ENCODE results near the gene CNNM2. TPM values are rescaled to one million over a fixed set of nuclear protein-coding genes. Genes with fewer than 3 reads are reported as not detected.
"Not testable (repeated sequence)": the region's sequence is repeated elsewhere in the genome, so short reads cannot be mapped to it uniquely, and the experiment has no call there.

Gene CNNM2
- total and polyA plus RNA-seq, 4 donors = 3.0 to 18.3 (median 7.8) TPM

- Histone ChIP-seq H3K27me3 (ENCODE audit: control insufficient read depth in 3 of 3, insufficient read depth in 3 of 3, low read length in 2 of 3) (no peaks in the 10 kb centered on the region), H3K27ac (ENCODE audit: low read depth in 1 of 2, low read length in 1 of 2) (no peak overlapping the region), H3K4me3 (no peak overlapping the region), H3K4me1 (ENCODE audit: control insufficient read depth in 5 of 5, insufficient read depth in 5 of 5, low read length in 5 of 5) (peaks cover 0 to 11% (median 5%) of the 10 kb centered on the region in 5 donors), H3K36me3 (ENCODE audit: control insufficient read depth in 4 of 4, insufficient read depth in 4 of 4, low read length in 4 of 4) (peaks cover 0 to 3% (median under 1%) of the 10 kb centered on the region in 4 donors), H3K9ac (ENCODE audit: insufficient read depth in 1 of 2, low read length in 2 of 2) (no peak overlapping the region), H3K9me3 (ENCODE audit: control insufficient read depth in 4 of 4, insufficient read depth in 3 of 4, low read length in 3 of 4) (no peaks in the 10 kb centered on the region)
- ATAC-seq (ENCODE audit: insufficient read depth, low FRiP score) (no peak), DNase-seq (no peak)
- WGBS, 2 donors = 91% methylated on average over 6 of the region's 6 CpGs
- no peak for TF ChIP-seq CTCF (IDR thresholded peaks at IDR 0.05; ENCODE audit: control extremely low read depth, extremely low read depth)
Measured at GRCh38 chr10:102926842-102927241, 8.7 kb downstream of the CNNM2 start.

GRCh38 chr10:102927311-102928010, 9.4 kb downstream of the CNNM2 start:
- DNase-seq (no peak), ATAC-seq (ENCODE audit: insufficient read depth, low FRiP score) (no peak)
- WGBS, 2 donors = 42 to 68% methylated on average over 12 of the region's 12 CpGs
- no peaks in the 10 kb centered on the region for H3K27me3 ChIP-seq (ENCODE audit: control insufficient read depth in 3 of 3, insufficient read depth in 3 of 3, low read length in 2 of 3)
- no peak for TF ChIP-seq CTCF (IDR thresholded peaks at IDR 0.05; ENCODE audit: control extremely low read depth, extremely low read depth)
- no peak overlapping the region for H3K27ac ChIP-seq (ENCODE audit: low read depth in 1 of 2, low read length in 1 of 2)
- no peak overlapping the region for H3K4me3 ChIP-seq
- peaks cover 0 to 11% (median 5%) of the 10 kb centered on the region in 5 donors for H3K4me1 ChIP-seq (ENCODE audit: control insufficient read depth in 5 of 5, insufficient read depth in 5 of 5, low read length in 5 of 5)
- peaks cover 0 to 3% (median under 1%) of the 10 kb centered on the region in 4 donors for H3K36me3 ChIP-seq (ENCODE audit: control insufficient read depth in 4 of 4, insufficient read depth in 4 of 4, low read length in 4 of 4)
- no peaks in the 10 kb centered on the region for H3K9me3 ChIP-seq (ENCODE audit: control insufficient read depth in 4 of 4, insufficient read depth in 3 of 4, low read length in 3 of 4)
- no peak overlapping the region for H3K9ac ChIP-seq (ENCODE audit: insufficient read depth in 1 of 2, low read length in 2 of 2)

GRCh38 chr10:102928442-102928841, 10.3 kb downstream of the CNNM2 start:
- H3K9ac ChIP-seq (ENCODE audit: insufficient read depth in 1 of 2, low read length in 2 of 2); H3K36me3 ChIP-seq (ENCODE audit: control insufficient read depth in 4 of 4, insufficient read depth in 4 of 4, low read length in 4 of 4); H3K27me3 ChIP-seq (ENCODE audit: control insufficient read depth in 3 of 3, insufficient read depth in 3 of 3, low read length in 2 of 3); H3K4me1 ChIP-seq (ENCODE audit: control insufficient read depth in 5 of 5, insufficient read depth in 5 of 5, low read length in 5 of 5); DNase-seq; ATAC-seq (ENCODE audit: insufficient read depth, low FRiP score); H3K27ac ChIP-seq (ENCODE audit: low read depth in 1 of 2, low read length in 1 of 2); H3K9me3 ChIP-seq (ENCODE audit: control insufficient read depth in 4 of 4, insufficient read depth in 3 of 4, low read length in 3 of 4); H3K4me3 ChIP-seq: not testable (repeated sequence)
- WGBS, 2 donors = 95 to 97% methylated on average over 5 of the region's 5 CpGs

- TF ChIP-seq CTCF (IDR thresholded peaks at IDR 0.05; ENCODE audit: control extremely low read depth, extremely low read depth) = no peak
- ATAC-seq (ENCODE audit: insufficient read depth, low FRiP score) (no peak), DNase-seq (no peak)
- H3K36me3 ChIP-seq (ENCODE audit: control insufficient read depth in 4 of 4, insufficient read depth in 4 of 4, low read length in 4 of 4) = peaks cover 0 to 3% (median under 1%) of the 10 kb centered on the region in 4 donors
- H3K4me3 ChIP-seq = no peak overlapping the region
- H3K27ac ChIP-seq (ENCODE audit: low read depth in 1 of 2, low read length in 1 of 2) = no peak overlapping the region
- no peaks in the 10 kb centered on the region for H3K4me1 ChIP-seq (ENCODE audit: control insufficient read depth in 5 of 5, insufficient read depth in 5 of 5, low read length in 5 of 5)
- H3K9me3 ChIP-seq (ENCODE audit: control insufficient read depth in 4 of 4, insufficient read depth in 3 of 4, low read length in 3 of 4) = no peaks in the 10 kb centered on the region
- 92 to 96% methylated on average over 2 of the region's 2 CpGs for WGBS, 2 donors
- H3K9ac ChIP-seq (ENCODE audit: insufficient read depth in 1 of 2, low read length in 2 of 2) = no peak overlapping the region
- no peaks in the 10 kb centered on the region for H3K27me3 ChIP-seq (ENCODE audit: control insufficient read depth in 3 of 3, insufficient read depth in 3 of 3, low read length in 2 of 3)
Measured at GRCh38 chr10:102930720-102931119, 12.6 kb downstream of the CNNM2 start.
